ENCODE data around the gene TRIM14.
"Not testable (repeated sequence)": the region's sequence is repeated elsewhere in the genome, so short reads cannot be mapped to it uniquely, and the experiment has no call there.

TRIM14 gene

DNA sequence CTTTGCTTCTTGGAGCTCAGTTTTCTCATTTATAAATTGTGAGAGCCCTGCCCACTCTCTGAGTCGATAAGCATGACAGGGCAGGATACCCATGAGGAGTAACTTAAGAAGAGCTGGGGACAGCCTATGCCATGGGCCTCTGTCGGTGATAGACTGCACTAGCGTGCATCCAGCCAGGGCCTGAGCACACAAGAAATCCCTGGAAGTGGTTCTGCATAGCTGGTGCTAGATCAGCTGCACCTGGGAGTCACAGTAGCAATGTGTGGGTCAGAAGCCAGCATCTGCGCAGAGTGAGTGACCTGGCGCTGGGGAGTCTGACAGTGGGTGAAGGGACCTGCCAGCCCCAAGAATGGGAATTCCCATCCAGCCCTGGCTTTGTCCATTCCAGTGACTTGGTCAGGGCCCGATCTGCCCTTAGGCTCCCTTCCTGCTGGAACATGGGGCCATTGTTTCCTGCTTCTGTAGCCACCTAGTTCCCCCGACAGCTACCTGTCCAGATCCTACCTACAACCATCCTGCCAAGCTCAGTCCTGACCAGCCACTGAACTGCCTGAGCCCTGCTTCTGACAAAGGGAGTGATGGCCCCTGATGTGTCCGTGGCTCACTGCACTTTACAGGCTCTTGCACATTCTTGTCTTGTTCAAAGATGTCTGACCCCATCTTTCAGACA lies 98.4 kb downstream of the TRIM14 start:
- H3K4me3 ChIP-seq (ENCODE audit: low read depth, low read length), result no peak overlapping the region

- H3K4me3 ChIP-seq (ENCODE audit: low read depth, low read length), result not testable (repeated sequence)
These were observed 99.2 kb downstream of the TRIM14 start for GRCh38 chr9:98019869-98020268.

Measured in iPS-11a (cell line).